ENCODE data around the gene TRIB2.

- TF ChIP-seq CTCF (IDR thresholded peaks at IDR 0.05 in 4 of 5, conservative IDR thresholded peaks at IDR 0.05 in 1 of 5) (no peak), POLR2A (IDR thresholded peaks at IDR 0.05) (no peak)
These were observed 46.2 kb downstream of the TRIB2 start for GRCh38 chr2:12762976-12763375.
